IMR-90 (cell line): ENCODE measurements around the gene TTYH3. TPM values are rescaled to one million over a fixed set of nuclear protein-coding genes. Genes with fewer than 3 reads are reported as not detected.

Experiments used
- ATAC-seq: fragments of 200-7000 bp; cut with Tn5 transposase; 2 replicates; pipeline ENCODE4 v1.9.1; 2020; ENCODE audit warnings: low read depth, mild to moderate bottlenecking, moderate library complexity
- BruUV-seq: library from RNA; stranded (reverse); fragments of 400-500 nt; replicated peaks from 2 replicates; lab custom pipeline; 2021; lab: Mats Ljungman, UMichigan
- CTCF ChIA-PET: fragments of 300-600 bp; formaldehyde crosslinking; extraction: SDS; loops from one replicate; lab custom pipeline; 2021; ENCODE audit warnings: antibody characterized with exemption; lab: Yijun Ruan, JAX
- POLR2A ChIA-PET: fragments of 300-600 bp; sonication (Branson Sonifier 250); formaldehyde crosslinking; loops from one replicate; lab custom pipeline; 2022; ENCODE audit warnings: antibody characterized with exemption; ENCODE audit not compliant: unreplicated experiment; lab: Charles Lee
- DNase-seq: peaks from one replicate; pipeline ENCODE4 v3.0.0; 2013
- H2AFZ ChIP-seq: replicated peaks from 2 replicates; pipeline ENCODE3; 2013; ENCODE audit warnings: low read length, mild to moderate bottlenecking; ENCODE audit not compliant: poor library complexity
- H2AK5ac ChIP-seq: 2 replicates; pipeline ENCODE4 v1.6.1; 2013; ENCODE audit warnings: low read depth, low read length, inconsistent platforms
- H2AK9ac ChIP-seq: replicated peaks from 2 replicates; pipeline ENCODE3; 2013; ENCODE audit warnings: mild to moderate bottlenecking, low read depth, low read length, moderate library complexity; ENCODE audit not compliant: poor library complexity
- H2BK120ac ChIP-seq: 2 replicates; pipeline ENCODE4 v1.6.1; 2013; ENCODE audit warnings: low read depth, low read length, inconsistent platforms
- H2BK15ac ChIP-seq: 3 replicates; pipeline ENCODE4 v1.6.1; 2013; ENCODE audit warnings: low read depth, low read length, inconsistent platforms
- H2BK20ac ChIP-seq: 2 replicates; pipeline ENCODE4 v1.6.1; 2013; ENCODE audit warnings: low read depth, mild to moderate bottlenecking, inconsistent platforms, low read length, moderate library complexity
- H2BK5ac ChIP-seq: 2 replicates; pipeline ENCODE4 v1.6.1; 2013; ENCODE audit warnings: mild to moderate bottlenecking, low read depth, low read length, inconsistent platforms; ENCODE audit not compliant: poor library complexity, severe bottlenecking
- H3K14ac ChIP-seq: replicated peaks from 2 replicates; pipeline ENCODE4 v1.6.1; 2013; ENCODE audit warnings: low read depth, low read length, inconsistent platforms
- H3K18ac ChIP-seq: 2 replicates; pipeline ENCODE4 v1.6.1; 2013; ENCODE audit warnings: low read depth, low read length, control low read depth
- H3K23ac ChIP-seq: 2 replicates; pipeline ENCODE4 v1.6.1; 2013; ENCODE audit warnings: low read depth, low read length, inconsistent platforms
- H3K27ac ChIP-seq: 2 replicates; pipeline ENCODE4 v1.5.1; 2013; ENCODE audit warnings: mild to moderate bottlenecking, control low read depth, low read length; ENCODE audit not compliant: insufficient read depth
- H3K27me3 ChIP-seq: 2 replicates; pipeline ENCODE4 v1.6.1; 2013; ENCODE audit warnings: low read length; ENCODE audit not compliant: control insufficient read depth, insufficient read depth
- H3K36me3 ChIP-seq: 2 replicates; pipeline ENCODE4 v1.6.1; 2013; ENCODE audit warnings: low read length, mixed read lengths; ENCODE audit not compliant: control insufficient read depth, insufficient read depth
- H3K4ac ChIP-seq: 2 replicates; pipeline ENCODE4 v1.6.1; 2013; ENCODE audit warnings: low read depth, low read length, inconsistent platforms
- H3K4me1 ChIP-seq: 2 replicates; pipeline ENCODE4 v1.6.1; 2013; ENCODE audit warnings: low read length, mixed read lengths; ENCODE audit not compliant: control insufficient read depth, insufficient read depth
- H3K4me2 ChIP-seq: 2 replicates; pipeline ENCODE4 v1.6.1; 2013; ENCODE audit warnings: low read depth, mild to moderate bottlenecking, control low read depth, low read length, moderate library complexity
- H3K4me3 ChIP-seq: 2 replicates; pipeline ENCODE4 v1.5.1; 2013; ENCODE audit warnings: low read depth, mild to moderate bottlenecking, control low read depth, low read length, moderate library complexity; ENCODE audit not compliant: insufficient read depth
- H3K56ac ChIP-seq: 2 replicates; pipeline ENCODE4 v1.6.1; 2013; ENCODE audit warnings: low read length, inconsistent platforms; ENCODE audit not compliant: insufficient read depth; ENCODE audit errors: extremely low read depth
- H3K79me1 ChIP-seq, 2 experiments: 2 replicates each; pipeline ENCODE4 v1.6.1; 2013; ENCODE audit warnings: low read length in 2 of 2, inconsistent platforms in 1 of 2, low read depth in 1 of 2
- H3K9ac ChIP-seq: 2 replicates; pipeline ENCODE4 v1.6.1; 2013; ENCODE audit warnings: low read depth, low read length, control low read depth
- H3K9me1 ChIP-seq: 2 replicates; pipeline ENCODE4 v1.6.1; 2013; ENCODE audit warnings: low read length, inconsistent platforms; ENCODE audit not compliant: insufficient read depth
- H3K9me3 ChIP-seq: 2 replicates; pipeline ENCODE4 v1.6.1; 2013; ENCODE audit warnings: low read length; ENCODE audit not compliant: control insufficient read depth, insufficient read depth
- H4K20me1 ChIP-seq: 2 replicates; pipeline ENCODE4 v1.6.1; 2013; ENCODE audit warnings: low read length, inconsistent platforms; ENCODE audit not compliant: insufficient read depth
- H4K5ac ChIP-seq: 2 replicates; pipeline ENCODE4 v1.6.1; 2013; ENCODE audit warnings: mild to moderate bottlenecking, low read depth, low read length, control low read depth
- H4K8ac ChIP-seq, 2 experiments: 2 replicates each; pipeline ENCODE4 v1.6.1; 2013; ENCODE audit warnings: low read depth in 2 of 2, low read length in 2 of 2, control low read depth in 1 of 2, inconsistent platforms in 1 of 2
- H4K91ac ChIP-seq: 2 replicates; pipeline ENCODE4 v1.6.1; 2013; ENCODE audit warnings: low read depth, low read length, inconsistent platforms; ENCODE audit not compliant: insufficient read depth
- BHLHE40 ChIP-seq: fragments of 150-350 bp; IDR thresholded peaks from 2 replicates; pipeline ENCODE4 v1.6.1; 2016; ENCODE audit warnings: mild to moderate bottlenecking, low read depth, low read length
- CEBPB ChIP-seq: IDR thresholded peaks from 2 replicates; pipeline ENCODE4 v1.6.1; 2012; ENCODE audit warnings: low read depth, low read length, improper control_type of control experiment
- CHD1 ChIP-seq: IDR thresholded peaks from 2 replicates; pipeline ENCODE4 v1.6.1; 2012; ENCODE audit warnings: low read depth, low read length, improper control_type of control experiment
- FOS ChIP-seq: fragments of 150-350 bp; IDR thresholded peaks from 2 replicates; pipeline ENCODE4 v1.6.1; 2016; ENCODE audit warnings: low read depth, low read length
- MAFK ChIP-seq: IDR thresholded peaks from 2 replicates; pipeline ENCODE4 v1.6.1; 2012; ENCODE audit warnings: low read depth, low read length, improper control_type of control experiment
- MAZ ChIP-seq: IDR thresholded peaks from 2 replicates; pipeline ENCODE4 v1.6.1; 2012; ENCODE audit warnings: low read depth, mild to moderate bottlenecking, low read length, improper control_type of control experiment, moderate library complexity, borderline replicate concordance
- MXI1 ChIP-seq: IDR thresholded peaks from 2 replicates; pipeline ENCODE4 v1.6.1; 2012; ENCODE audit warnings: low read depth, mild to moderate bottlenecking, low read length, moderate library complexity, borderline replicate concordance
- NFE2L2 ChIP-seq: fragments of 150-350 bp; IDR thresholded peaks from 2 replicates; pipeline ENCODE4 v1.6.1; 2016; ENCODE audit warnings: low read depth, mild to moderate bottlenecking, low read length
- POLR2A ChIP-seq: IDR thresholded peaks from 2 replicates; pipeline ENCODE4 v1.6.1; 2012; ENCODE audit warnings: mild to moderate bottlenecking, low read depth, low read length
- RAD21 ChIP-seq: IDR thresholded peaks from 2 replicates; pipeline ENCODE4 v1.6.1; 2012; ENCODE audit warnings: low read length, improper control_type of control experiment
- RCOR1 ChIP-seq: IDR thresholded peaks from 2 replicates; pipeline ENCODE4 v1.6.1; 2012; ENCODE audit warnings: mild to moderate bottlenecking, low read length, improper control_type of control experiment; ENCODE audit not compliant: insufficient replicate concordance
- RFX5 ChIP-seq: IDR thresholded peaks from 2 replicates; pipeline ENCODE4 v1.8.0; 2012; ENCODE audit warnings: low read depth, mild to moderate bottlenecking, low read length, moderate library complexity
- SMC3 ChIP-seq: fragments of 150-350 bp; IDR thresholded peaks from 2 replicates; pipeline ENCODE4 v1.6.1; 2016; ENCODE audit warnings: low read depth, mild to moderate bottlenecking, antibody characterized with exemption, low read length, moderate library complexity
- WGBS, 2 experiments: methylation state at CpG; one replicate each; pipeline versions ENCODE4 v1.1.5 to v1.1.7; 2013; ENCODE audit warnings: missing lambda C conversion rate in 2 of 2; ENCODE audit not compliant: insufficient read length in 1 of 2; ENCODE audit errors: extremely low coverage in 2 of 2; 5-methylcytosine and 5-hydroxymethylcytosine counted together
- dilution Hi-C: fragments of 300-500 bp; cut with HindIII; formaldehyde crosslinking; loops from one replicate; pipeline ENCODE4 v1.14.3; 2018; ENCODE audit warnings: low sequenced_read_pairs; ENCODE audit not compliant: unreplicated experiment
- in situ Hi-C: fragments of 300-500 bp; cut with MboI; formaldehyde crosslinking; loops from 3 replicates; pipeline ENCODE4 v1.14.3; 2019; ENCODE audit warnings: low sequenced_read_pairs, inconsistent platforms, mixed read lengths
- intact Hi-C: fragments of 100-400 bp; cut with micrococcal nuclease; formaldehyde crosslinking; loops from 2 replicates; pipeline ENCODE4 v1.10.0; 2022
- polyA plus RNA-seq, 3 experiments: library from polyadenylated mRNA; depleted of rRNA; stranded (reverse); fragments of >200 nt; gene quantifications; 2 replicates each; pipeline ENCODE4 v1.2.3, GENCODE V29; 2012; ENCODE audit warnings: low replicate concordance in 1 of 3
- total RNA-seq: library from RNA; depleted of rRNA; stranded (reverse); fragments of >200 nt; gene quantifications from 2 replicates; pipeline ENCODE4 v1.2.3, GENCODE V29; 2012
- TF ChIP-seq, protein P1 (sequence below): fragments of 150-350 bp; IDR thresholded peaks from 2 replicates; pipeline ENCODE4 v1.6.1; 2017; ENCODE audit warnings: mild to moderate bottlenecking, antibody characterized with exemption, low read length, low read depth
- TF ChIP-seq, protein P2 (sequence below): conservative IDR thresholded peaks from 2 replicates; pipeline ENCODE4 v1.5.1; 2012; ENCODE audit warnings: mild to moderate bottlenecking, low read depth, low read length, improper control_type of control experiment
- TF ChIP-seq, protein P3 (sequence below): fragments of 150-350 bp; IDR thresholded peaks from 2 replicates; pipeline ENCODE4 v1.6.1; 2016; ENCODE audit warnings: low read depth, mild to moderate bottlenecking, low read length, moderate library complexity, borderline replicate concordance

Gene TTYH3
- total and polyA plus RNA-seq, 2 of the 4 experiments (the other 2 are of a cell fraction) = 5.6 to 82.6 TPM

DNA sequence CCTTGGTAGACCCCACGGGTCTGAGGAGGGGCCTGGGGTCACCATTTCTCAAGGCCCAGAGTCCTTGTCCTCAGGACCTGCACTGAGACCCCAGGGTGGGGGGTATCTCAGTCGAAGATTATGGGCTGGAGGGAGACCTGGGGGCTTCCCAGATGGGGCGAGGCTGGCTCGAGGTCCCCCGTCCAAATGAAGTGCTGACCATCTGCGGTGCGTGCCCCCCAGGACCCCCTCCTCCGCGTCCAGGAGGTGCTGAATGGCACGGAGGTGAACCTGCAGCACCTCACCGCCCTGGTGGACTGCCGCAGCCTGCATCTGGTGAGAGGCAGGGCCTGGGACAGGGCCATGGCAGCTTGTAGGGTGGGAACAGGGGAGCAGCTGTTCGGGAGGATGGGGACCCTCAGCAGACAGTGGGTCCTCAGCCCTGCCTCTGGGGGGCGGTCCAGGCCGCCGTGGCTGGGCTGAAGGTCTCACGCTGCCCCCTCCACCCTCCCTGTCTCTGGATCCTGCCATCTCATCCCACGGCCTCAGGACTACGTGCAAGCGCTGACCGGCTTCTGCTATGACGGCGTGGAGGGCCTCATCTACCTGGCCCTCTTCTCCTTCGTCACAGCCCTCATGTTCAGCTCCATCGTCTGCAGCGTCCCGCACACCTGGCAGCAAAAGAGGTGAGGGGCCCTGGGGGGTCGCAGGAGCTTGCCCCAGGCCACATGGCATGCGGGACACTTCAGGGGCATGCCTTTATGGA lies 24.3 kb downstream of the TTYH3 start:
- Histone ChIP-seq H3K4me3 (no peak overlapping the region), H3K27ac (no peak overlapping the region), H3K56ac (no peak overlapping the region), H3K18ac (no peak overlapping the region), H4K8ac (no peak overlapping the region), H4K5ac (no peak overlapping the region), H2BK15ac (no peak overlapping the region), H2BK20ac (no peak overlapping the region), H2BK5ac (no peak overlapping the region), H2AK9ac (no peak overlapping the region), H3K36me3 (peaks cover 65% of the 10 kb centered on the region), H4K91ac (no peak overlapping the region), H3K9me3 (no peaks in the 10 kb centered on the region), H3K79me1 (peaks cover 11 to 37% of the 10 kb centered on the region in 2 experiments), H3K9me1 (no peaks in the 10 kb centered on the region; the same call in 1 of the 2 replicates), H3K14ac (no peak overlapping the region), H2AK5ac (no peak overlapping the region), H3K4ac (no peak overlapping the region), H3K9ac (no peak overlapping the region), H4K20me1 (peaks cover 32% of the 10 kb centered on the region), H2AFZ (peak overlapping the region; percentile 46), H3K27me3 (no peaks in the 10 kb centered on the region), H2BK120ac (no peak overlapping the region), H3K4me1 (no peaks in the 10 kb centered on the region), H3K23ac (no peak overlapping the region), H3K4me2 (no peak overlapping the region)
- ChIA-PET POLR2A (no interaction called here), CTCF (no interaction called here)
- no TSS peak for BruUV-seq
- no peak for TF ChIP-seq MXI1
- TF ChIP-seq NFE2L2 = no peak
- TF ChIP-seq MAZ = no peak
- TF ChIP-seq, protein P1, sequence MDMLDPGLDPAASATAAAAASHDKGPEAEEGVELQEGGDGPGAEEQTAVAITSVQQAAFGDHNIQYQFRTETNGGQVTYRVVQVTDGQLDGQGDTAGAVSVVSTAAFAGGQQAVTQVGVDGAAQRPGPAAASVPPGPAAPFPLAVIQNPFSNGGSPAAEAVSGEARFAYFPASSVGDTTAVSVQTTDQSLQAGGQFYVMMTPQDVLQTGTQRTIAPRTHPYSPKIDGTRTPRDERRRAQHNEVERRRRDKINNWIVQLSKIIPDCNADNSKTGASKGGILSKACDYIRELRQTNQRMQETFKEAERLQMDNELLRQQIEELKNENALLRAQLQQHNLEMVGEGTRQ = no peak
- TF ChIP-seq, protein P2, sequence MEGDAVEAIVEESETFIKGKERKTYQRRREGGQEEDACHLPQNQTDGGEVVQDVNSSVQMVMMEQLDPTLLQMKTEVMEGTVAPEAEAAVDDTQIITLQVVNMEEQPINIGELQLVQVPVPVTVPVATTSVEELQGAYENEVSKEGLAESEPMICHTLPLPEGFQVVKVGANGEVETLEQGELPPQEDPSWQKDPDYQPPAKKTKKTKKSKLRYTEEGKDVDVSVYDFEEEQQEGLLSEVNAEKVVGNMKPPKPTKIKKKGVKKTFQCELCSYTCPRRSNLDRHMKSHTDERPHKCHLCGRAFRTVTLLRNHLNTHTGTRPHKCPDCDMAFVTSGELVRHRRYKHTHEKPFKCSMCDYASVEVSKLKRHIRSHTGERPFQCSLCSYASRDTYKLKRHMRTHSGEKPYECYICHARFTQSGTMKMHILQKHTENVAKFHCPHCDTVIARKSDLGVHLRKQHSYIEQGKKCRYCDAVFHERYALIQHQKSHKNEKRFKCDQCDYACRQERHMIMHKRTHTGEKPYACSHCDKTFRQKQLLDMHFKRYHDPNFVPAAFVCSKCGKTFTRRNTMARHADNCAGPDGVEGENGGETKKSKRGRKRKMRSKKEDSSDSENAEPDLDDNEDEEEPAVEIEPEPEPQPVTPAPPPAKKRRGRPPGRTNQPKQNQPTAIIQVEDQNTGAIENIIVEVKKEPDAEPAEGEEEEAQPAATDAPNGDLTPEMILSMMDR = no peak
- no peak for TF ChIP-seq RAD21
- TF ChIP-seq CHD1 = no peak
- TF ChIP-seq FOS = no peak
- TF ChIP-seq BHLHE40 = no peak
- TF ChIP-seq RFX5 = no peak
- TF ChIP-seq POLR2A = no peak
- no peak for TF ChIP-seq RCOR1
- TF ChIP-seq CEBPB = no peak
- TF ChIP-seq, protein P3, sequence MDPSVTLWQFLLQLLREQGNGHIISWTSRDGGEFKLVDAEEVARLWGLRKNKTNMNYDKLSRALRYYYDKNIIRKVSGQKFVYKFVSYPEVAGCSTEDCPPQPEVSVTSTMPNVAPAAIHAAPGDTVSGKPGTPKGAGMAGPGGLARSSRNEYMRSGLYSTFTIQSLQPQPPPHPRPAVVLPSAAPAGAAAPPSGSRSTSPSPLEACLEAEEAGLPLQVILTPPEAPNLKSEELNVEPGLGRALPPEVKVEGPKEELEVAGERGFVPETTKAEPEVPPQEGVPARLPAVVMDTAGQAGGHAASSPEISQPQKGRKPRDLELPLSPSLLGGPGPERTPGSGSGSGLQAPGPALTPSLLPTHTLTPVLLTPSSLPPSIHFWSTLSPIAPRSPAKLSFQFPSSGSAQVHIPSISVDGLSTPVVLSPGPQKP = no peak
- no peak for TF ChIP-seq SMC3
- TF ChIP-seq MAFK = no peak
- dilution Hi-C loops (no loop called here), intact Hi-C loops (no loop called here), in situ Hi-C loops (no loop called here)
- ATAC-seq = no peak
- DNase-seq = no peak
- 98% methylated on average over 15 of the region's 29 CpGs; no CpG with 5 or more reads in 1 of the 2 experiments for WGBS, 2 experiments
